Measurements from ENCODE around the gene GABRQ.

Gene GABRQ

DNA sequence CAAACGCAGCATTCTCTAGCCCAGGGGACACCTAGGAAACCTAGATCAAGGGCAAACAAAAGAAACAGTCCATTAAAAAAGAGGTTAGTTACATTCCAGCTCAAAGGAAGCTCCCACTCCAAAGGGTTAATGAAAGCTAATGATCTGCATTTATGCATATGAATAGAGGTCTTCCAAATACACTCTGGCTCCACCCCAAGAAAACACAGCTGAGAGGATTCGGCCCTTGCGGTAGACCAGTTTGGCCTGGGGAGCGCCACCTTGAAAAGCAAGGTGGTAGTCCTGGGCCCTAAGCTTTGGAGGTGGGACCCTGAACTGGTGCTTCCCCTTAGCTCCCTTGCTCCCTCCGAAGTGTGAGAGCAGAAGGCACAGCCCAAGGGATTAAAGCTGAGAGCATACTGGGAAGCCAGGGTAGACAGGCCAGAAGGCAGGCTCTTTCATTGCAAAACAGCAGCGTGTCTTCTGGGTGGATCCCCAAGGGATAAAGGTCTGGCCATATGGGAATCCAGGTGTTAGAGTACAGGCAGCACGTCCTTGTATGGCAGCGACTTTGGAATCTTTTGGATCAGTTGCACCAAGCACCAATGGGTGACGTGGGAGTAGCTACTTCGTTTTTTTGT is 3.7 kb downstream of the GABRQ start (continued):
- no peak for TF ChIP-seq ZNF280D (tag by site-specific recombination; IDR thresholded peaks at IDR 0.05)
- no peak for TF ChIP-seq ZNF292 (tag by site-specific recombination; IDR thresholded peaks at IDR 0.05; ENCODE audit: borderline replicate concordance, low read depth)
- no peak for TF ChIP-seq ZNF324 (tag by site-specific recombination; IDR thresholded peaks at IDR 0.05)
- TF ChIP-seq, protein P1, sequence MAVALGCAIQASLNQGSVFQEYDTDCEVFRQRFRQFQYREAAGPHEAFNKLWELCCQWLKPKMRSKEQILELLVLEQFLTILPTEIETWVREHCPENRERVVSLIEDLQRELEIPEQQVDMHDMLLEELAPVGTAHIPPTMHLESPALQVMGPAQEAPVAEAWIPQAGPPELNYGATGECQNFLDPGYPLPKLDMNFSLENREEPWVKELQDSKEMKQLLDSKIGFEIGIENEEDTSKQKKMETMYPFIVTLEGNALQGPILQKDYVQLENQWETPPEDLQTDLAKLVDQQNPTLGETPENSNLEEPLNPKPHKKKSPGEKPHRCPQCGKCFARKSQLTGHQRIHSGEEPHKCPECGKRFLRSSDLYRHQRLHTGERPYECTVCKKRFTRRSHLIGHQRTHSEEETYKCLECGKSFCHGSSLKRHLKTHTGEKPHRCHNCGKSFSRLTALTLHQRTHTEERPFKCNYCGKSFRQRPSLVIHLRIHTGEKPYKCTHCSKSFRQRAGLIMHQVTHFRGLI (tag by site-specific recombination; IDR thresholded peaks at IDR 0.05), result no peak
- TF ChIP-seq ZNF792 (tag by site-specific recombination; IDR thresholded peaks at IDR 0.05), result no peak
- TF ChIP-seq, protein P2, sequence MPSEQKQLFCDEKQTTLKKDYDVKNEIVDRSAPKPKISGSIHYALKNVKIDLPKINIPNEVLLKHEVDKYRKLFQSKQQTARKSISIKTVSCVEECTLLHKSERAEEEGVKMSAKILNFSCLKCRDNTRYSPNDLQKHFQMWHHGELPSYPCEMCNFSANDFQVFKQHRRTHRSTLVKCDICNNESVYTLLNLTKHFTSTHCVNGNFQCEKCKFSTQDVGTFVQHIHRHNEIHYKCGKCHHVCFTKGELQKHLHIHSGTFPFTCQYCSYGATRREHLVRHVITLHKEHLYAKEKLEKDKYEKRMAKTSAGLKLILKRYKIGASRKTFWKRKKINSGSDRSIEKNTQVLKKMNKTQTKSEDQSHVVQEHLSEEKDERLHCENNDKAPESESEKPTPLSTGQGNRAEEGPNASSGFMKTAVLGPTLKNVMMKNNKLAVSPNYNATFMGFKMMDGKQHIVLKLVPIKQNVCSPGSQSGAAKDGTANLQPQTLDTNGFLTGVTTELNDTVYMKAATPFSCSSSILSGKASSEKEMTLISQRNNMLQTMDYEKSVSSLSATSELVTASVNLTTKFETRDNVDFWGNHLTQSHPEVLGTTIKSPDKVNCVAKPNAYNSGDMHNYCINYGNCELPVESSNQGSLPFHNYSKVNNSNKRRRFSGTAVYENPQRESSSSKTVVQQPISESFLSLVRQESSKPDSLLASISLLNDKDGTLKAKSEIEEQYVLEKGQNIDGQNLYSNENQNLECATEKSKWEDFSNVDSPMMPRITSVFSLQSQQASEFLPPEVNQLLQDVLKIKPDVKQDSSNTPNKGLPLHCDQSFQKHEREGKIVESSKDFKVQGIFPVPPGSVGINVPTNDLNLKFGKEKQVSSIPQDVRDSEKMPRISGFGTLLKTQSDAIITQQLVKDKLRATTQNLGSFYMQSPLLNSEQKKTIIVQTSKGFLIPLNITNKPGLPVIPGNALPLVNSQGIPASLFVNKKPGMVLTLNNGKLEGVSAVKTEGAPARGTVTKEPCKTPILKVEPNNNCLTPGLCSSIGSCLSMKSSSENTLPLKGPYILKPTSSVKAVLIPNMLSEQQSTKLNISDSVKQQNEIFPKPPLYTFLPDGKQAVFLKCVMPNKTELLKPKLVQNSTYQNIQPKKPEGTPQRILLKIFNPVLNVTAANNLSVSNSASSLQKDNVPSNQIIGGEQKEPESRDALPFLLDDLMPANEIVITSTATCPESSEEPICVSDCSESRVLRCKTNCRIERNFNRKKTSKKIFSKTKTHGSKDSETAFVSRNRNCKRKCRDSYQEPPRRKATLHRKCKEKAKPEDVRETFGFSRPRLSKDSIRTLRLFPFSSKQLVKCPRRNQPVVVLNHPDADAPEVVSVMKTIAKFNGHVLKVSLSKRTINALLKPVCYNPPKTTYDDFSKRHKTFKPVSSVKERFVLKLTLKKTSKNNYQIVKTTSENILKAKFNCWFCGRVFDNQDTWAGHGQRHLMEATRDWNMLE (tag by site-specific recombination; conservative IDR thresholded peaks at IDR 0.05; ENCODE audit: low read depth), result no peak

DNA sequence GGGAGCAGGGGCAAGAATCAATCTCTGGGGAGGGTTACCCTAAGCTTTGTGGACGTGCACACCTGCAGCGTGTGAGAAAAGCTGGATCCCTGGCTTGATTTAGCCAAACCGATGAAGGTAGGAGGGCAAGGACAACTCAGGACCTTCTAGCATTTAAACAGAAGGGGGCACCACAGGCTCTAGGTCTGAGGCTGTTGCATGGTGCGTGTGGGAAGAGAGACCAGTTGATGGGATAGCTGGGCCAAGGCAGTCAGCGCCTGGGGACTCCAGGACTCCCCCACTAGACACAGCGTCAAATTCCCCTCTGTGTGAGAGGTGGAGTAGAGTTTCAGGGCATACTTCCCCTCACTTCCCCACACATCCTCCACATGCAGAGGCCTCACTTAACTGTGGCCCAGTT is 4.3 kb downstream of the GABRQ start:
- CTCF ChIA-PET, result interaction anchor here (1.0 to 4.4 kb wide), 7 partner anchors 9 to 179 kb away, joined by 3 to 39 read pairs (median 7); no protein-coding TSS in a partner anchor
- no peaks in the 10 kb centered on the region for H3K36me3 ChIP-seq (ENCODE audit: control insufficient read depth in 2 of 2, insufficient read depth in 1 of 2, low read length in 2 of 2)
- POLR2A ChIA-PET, result no interaction called here
- H3K4me1 ChIP-seq (ENCODE audit: control insufficient read depth, insufficient read depth, low read length), result no peaks in the 10 kb centered on the region
- TF ChIP-seq ZIC2 (tag by site-specific recombination; IDR thresholded peaks at IDR 0.05) (no peak), ZNF600 (tag by site-specific recombination; IDR thresholded peaks at IDR 0.05) (no peak), ZNF654 (tag by site-specific recombination; IDR thresholded peaks at IDR 0.05; ENCODE audit: low read depth) (peak; percentile 31), ZNF571 (tag by site-specific recombination; IDR thresholded peaks at IDR 0.05) (no peak), EGR2 (tag by site-specific recombination; IDR thresholded peaks at IDR 0.05; ENCODE audit: low read depth) (0 out of 2 replicates have a peak, but pooled peaks have one; percentile 6), ZNF785 (tag by site-specific recombination; IDR thresholded peaks at IDR 0.05) (no peak)
- H3K9me3 ChIP-seq (ENCODE audit: control insufficient read depth, insufficient read depth, low read depth, low read length), result peaks cover 2% of the 10 kb centered on the region; the same call in 1 of the 2 replicates
- no peak overlapping the region for H3K27ac ChIP-seq (ENCODE audit: extremely low read depth, low read depth, low read length)
- H3K4me3 ChIP-seq (ENCODE audit: low read depth, low read length), result no peak overlapping the region

Data from HEK293 (cell line).